ENCODE measurements around the gene CLRN2. TPM values are rescaled to one million over a fixed set of nuclear protein-coding genes. Genes with fewer than 3 reads are reported as not detected.
"Not testable (repeated sequence)": the region's sequence is repeated elsewhere in the genome, so short reads cannot be mapped to it uniquely, and the experiment has no call there.

CLRN2 gene
- polyA plus RNA-seq, 1 experiment, result not detected

DNA sequence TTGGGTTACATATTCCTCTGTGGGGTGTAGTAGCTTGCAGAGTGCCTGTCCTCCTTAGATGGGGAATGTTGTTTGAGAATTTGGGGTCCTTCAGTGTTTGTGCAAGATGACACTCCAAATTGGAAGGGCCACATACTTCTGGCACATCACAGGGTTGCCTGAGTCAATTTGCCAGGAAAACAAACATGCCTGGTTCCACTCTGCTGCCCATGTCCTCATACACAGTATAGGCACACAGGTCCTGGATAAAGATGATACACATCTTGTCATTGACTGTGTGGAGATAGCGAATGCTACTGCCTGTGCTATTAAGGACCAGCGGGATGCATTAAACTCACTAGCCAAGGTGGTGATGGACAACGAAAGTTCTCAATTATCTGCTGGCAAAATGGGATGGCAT lies 50.9 kb downstream of the CLRN2 start:
- TF ChIP-seq, protein P1, sequence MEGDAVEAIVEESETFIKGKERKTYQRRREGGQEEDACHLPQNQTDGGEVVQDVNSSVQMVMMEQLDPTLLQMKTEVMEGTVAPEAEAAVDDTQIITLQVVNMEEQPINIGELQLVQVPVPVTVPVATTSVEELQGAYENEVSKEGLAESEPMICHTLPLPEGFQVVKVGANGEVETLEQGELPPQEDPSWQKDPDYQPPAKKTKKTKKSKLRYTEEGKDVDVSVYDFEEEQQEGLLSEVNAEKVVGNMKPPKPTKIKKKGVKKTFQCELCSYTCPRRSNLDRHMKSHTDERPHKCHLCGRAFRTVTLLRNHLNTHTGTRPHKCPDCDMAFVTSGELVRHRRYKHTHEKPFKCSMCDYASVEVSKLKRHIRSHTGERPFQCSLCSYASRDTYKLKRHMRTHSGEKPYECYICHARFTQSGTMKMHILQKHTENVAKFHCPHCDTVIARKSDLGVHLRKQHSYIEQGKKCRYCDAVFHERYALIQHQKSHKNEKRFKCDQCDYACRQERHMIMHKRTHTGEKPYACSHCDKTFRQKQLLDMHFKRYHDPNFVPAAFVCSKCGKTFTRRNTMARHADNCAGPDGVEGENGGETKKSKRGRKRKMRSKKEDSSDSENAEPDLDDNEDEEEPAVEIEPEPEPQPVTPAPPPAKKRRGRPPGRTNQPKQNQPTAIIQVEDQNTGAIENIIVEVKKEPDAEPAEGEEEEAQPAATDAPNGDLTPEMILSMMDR (IDR thresholded peaks at IDR 0.05; ENCODE audit: insufficient read depth, low read depth, low read length), result no peak
- no peak overlapping the region for H3K4me3 ChIP-seq (ENCODE audit: low read depth, low read length)
- no peak for DNase-seq (ENCODE audit: low read depth)
- ChIA-PET POLR2A (no interaction called here), CTCF (interaction anchor here (1.2 kb wide), 1 partner anchor 17 kb away, joined by 3 read pairs; no protein-coding TSS in a partner anchor)
- no peaks in the 10 kb centered on the region for H3K36me3 ChIP-seq (ENCODE audit: control insufficient read depth, insufficient read depth, low read length)
- H3K27me3 ChIP-seq (ENCODE audit: control insufficient read depth, insufficient read depth, low read length), result no peaks in the 10 kb centered on the region

DNA sequence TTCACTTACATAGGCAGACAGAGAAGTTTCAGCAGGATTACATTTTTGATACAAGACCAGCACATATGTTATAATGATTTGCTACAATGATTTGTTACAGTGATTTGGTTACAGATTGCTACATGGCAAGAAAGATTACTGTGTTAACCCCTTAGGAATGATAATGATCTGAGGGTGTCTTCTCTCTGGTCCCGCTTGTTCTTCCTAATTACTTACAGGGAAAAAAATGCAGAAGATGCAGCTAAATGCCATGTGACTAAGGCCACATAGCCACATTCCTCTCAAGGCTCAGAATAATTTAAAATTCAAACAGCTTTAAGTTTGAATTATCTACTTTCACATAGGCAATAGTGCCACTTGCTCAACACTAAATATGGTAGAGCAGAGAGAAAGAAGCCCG lies 52.3 kb downstream of the CLRN2 start:
- no peaks in the 10 kb centered on the region for H3K36me3 ChIP-seq (ENCODE audit: control insufficient read depth, insufficient read depth, low read length)
- H3K4me3 ChIP-seq (ENCODE audit: low read depth, low read length), result no peak overlapping the region
- CTCF ChIA-PET, result interaction anchor here (0.7 kb wide), 1 partner anchor 69 kb away, joined by 3 read pairs; no protein-coding TSS in a partner anchor
- TF ChIP-seq, protein P1 (IDR thresholded peaks at IDR 0.05; ENCODE audit: insufficient read depth, low read depth, low read length), result no peak
- DNase-seq (ENCODE audit: low read depth), result no peak
- POLR2A ChIA-PET, result no interaction called here
- no peaks in the 10 kb centered on the region for H3K27me3 ChIP-seq (ENCODE audit: control insufficient read depth, insufficient read depth, low read length)

DNA sequence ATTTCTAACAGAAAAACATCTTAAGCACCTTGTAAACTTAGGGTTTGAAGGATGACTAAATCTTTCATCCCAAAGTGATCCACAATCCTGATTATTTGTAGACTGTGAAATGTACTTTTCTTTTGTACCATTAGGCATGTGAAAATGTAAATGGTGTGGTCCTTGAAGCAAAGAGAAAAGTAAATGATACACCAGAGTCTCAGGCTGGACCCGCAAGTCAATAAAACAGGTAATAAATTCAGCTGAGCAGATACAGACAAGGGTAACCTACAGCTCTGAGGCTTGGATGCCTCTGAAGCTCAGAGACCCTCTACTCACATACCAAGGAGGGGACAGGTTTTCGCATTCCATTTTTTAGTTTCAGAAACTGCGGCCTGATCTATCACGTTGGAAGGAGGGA lies 59.2 kb downstream of the CLRN2 start:
- TF ChIP-seq, protein P1 (IDR thresholded peaks at IDR 0.05; ENCODE audit: insufficient read depth, low read depth, low read length), result no peak
- DNase-seq (ENCODE audit: low read depth), result no peak
- Histone ChIP-seq H3K36me3 (ENCODE audit: control insufficient read depth, insufficient read depth, low read length) (no peaks in the 10 kb centered on the region), H3K27me3 (ENCODE audit: control insufficient read depth, insufficient read depth, low read length) (no peaks in the 10 kb centered on the region), H3K4me3 (ENCODE audit: low read depth, low read length) (no peak overlapping the region)
- ChIA-PET CTCF (interaction anchor here (2.0 kb wide), 1 partner anchor 25 kb away, joined by 9 read pairs; no protein-coding TSS in a partner anchor), POLR2A (no interaction called here)

DNA sequence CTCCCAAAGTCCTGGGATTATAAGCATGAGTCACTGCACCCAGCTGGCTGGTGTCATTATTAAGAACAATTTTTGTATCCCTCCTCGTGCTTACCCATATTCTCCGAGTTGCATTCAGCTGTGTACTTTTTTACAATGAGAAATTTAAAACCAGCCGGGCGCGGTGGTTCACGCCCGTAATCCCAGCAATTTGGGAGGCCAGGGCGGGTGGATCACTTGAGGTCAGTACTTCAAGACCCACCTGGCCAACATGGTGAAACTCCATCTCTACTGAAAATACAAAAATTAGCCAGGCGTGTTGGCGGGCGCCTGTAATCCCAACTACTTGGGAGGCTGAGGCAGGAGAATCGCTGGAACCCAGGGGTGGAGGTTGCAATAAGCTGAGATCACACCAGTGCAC lies 60.2 kb downstream of the CLRN2 start:
- H3K4me3 ChIP-seq (ENCODE audit: low read depth, low read length); H3K36me3 ChIP-seq (ENCODE audit: control insufficient read depth, insufficient read depth, low read length); POLR2A ChIA-PET; DNase-seq (ENCODE audit: low read depth); H3K27me3 ChIP-seq (ENCODE audit: control insufficient read depth, insufficient read depth, low read length): not testable (repeated sequence)
- CTCF ChIA-PET, result interaction anchor here (2.0 kb wide), 1 partner anchor 26 kb away, joined by 9 read pairs; no protein-coding TSS in a partner anchor

Other genes starting within 250 kb of the CLRN2 start
- gene QDPR, start 3.1 kb upstream of the CLRN2 start, polyA plus RNA-seq (2011; rRNA removed), result 23.7 and 26.6 TPM in 2 replicates
- gene LAP3, start 62.0 kb downstream of the CLRN2 start, polyA plus RNA-seq (2011; rRNA removed), result 42.8 and 52.8 TPM in 2 replicates
- 9.0 and 20.0 TPM in 2 replicates for gene MED28, start 99.5 kb downstream of the CLRN2 start, polyA plus RNA-seq (2011; rRNA removed)